Measurements from ENCODE around the gene COQ3. TPM values are rescaled to one million over a fixed set of nuclear protein-coding genes. Genes with fewer than 3 reads are reported as not detected.

The COQ3 gene
- total and polyA plus RNA-seq, 9 donors = 3.0 to 10.0 (median 6.6) TPM

DNA sequence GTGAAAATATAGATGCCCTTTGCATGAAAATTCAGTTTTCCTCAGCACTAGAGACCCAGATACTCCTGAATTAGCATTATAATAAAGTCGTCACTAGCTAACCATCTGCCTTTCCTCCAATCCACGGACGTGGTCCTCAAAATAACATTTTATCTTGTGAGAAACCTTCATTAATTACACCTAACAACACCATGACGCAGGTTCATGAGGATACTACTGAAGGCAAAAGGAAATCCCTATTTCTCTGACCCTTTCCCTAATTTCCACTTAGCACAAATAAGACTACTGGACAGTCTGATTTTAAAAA lies 32.4 kb upstream of the COQ3 start:
- TF ChIP-seq POLR2A (IDR thresholded peaks at IDR 0.05) (no peak), EP300 (IDR thresholded peaks at IDR 0.05) (no peak)
- TF ChIP-seq, protein P1, sequence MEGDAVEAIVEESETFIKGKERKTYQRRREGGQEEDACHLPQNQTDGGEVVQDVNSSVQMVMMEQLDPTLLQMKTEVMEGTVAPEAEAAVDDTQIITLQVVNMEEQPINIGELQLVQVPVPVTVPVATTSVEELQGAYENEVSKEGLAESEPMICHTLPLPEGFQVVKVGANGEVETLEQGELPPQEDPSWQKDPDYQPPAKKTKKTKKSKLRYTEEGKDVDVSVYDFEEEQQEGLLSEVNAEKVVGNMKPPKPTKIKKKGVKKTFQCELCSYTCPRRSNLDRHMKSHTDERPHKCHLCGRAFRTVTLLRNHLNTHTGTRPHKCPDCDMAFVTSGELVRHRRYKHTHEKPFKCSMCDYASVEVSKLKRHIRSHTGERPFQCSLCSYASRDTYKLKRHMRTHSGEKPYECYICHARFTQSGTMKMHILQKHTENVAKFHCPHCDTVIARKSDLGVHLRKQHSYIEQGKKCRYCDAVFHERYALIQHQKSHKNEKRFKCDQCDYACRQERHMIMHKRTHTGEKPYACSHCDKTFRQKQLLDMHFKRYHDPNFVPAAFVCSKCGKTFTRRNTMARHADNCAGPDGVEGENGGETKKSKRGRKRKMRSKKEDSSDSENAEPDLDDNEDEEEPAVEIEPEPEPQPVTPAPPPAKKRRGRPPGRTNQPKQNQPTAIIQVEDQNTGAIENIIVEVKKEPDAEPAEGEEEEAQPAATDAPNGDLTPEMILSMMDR (IDR thresholded peaks at IDR 0.05) = no peak
- 11 to 18% (median 12%) methylated on average over 4 of the region's 4 CpGs for WGBS, 3 donors
- intact Hi-C loops (cut with DNase I) = no loop called here

DNA sequence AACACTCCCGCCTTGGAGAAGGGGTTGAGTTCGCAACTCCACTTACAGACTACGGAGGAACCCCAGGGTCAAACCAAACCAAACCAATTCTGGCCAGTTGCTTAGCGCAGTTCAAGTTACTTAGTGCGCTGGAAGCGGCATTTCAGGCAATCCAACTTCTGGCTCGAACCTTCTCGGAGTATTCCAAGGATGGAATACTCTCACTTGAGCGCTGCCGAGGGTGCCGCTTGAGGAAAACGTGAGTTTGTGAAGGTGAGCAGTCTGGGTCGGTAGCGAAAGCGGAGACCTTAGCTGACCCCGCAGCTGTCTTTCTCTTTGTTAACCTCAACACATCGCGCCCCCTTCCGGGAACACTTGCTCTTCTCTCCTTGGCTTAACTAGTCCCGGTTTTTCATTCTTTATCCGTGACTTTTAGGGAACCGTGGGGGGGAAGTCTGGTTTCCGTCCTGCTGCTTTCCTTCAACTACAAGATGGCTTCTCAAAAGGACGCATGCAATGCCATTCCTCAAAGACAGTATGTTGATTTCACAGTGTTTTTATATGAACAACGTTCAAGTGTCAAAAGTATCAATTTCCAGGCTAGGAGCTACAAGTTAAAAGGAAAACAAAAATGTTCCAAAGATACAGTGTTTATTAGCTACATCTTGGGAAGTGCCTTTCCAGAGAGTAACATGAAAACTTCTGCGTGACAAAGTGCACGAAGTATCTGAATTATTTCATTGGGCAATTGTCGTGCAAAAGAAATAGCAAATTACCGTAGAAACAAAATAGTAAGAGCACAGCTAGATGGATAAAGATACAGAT lies 31.9 kb upstream of the COQ3 start:
- WGBS, 3 donors = 1% methylated on average over 29 of the region's 29 CpGs
- Histone ChIP-seq H3K27ac (peak overlapping the region; percentile 93 to 98), H3K36me3 (no peaks in the 10 kb centered on the region), H3K4me1 (ENCODE audit: insufficient read depth) (peaks cover 12% of the 10 kb centered on the region), H3K4me3 (peak overlapping the region; percentile 69), H3K9me3 (no peaks in the 10 kb centered on the region), H3K27me3 (no peaks in the 10 kb centered on the region)
- DNase-seq = peak; percentile 84 to 88 (median 85)
- TF ChIP-seq, protein P1 (IDR thresholded peaks at IDR 0.05) = no peak
- TF ChIP-seq EP300 (IDR thresholded peaks at IDR 0.05) (no peak), POLR2A (IDR thresholded peaks at IDR 0.05) (no peak)
- intact Hi-C loops (cut with DNase I) = no loop called here

More for the DNA sequence above, 32.4 kb upstream of the COQ3 start:
- Histone ChIP-seq H3K4me1 (ENCODE audit: insufficient read depth) (peaks cover 12% of the 10 kb centered on the region), H3K4me3 (peak overlapping the region; percentile 69), H3K9me3 (no peaks in the 10 kb centered on the region), H3K36me3 (no peaks in the 10 kb centered on the region), H3K27me3 (no peaks in the 10 kb centered on the region), H3K27ac (peak overlapping the region in 1 of 2 donors; percentile 98)
- DNase-seq = no peak

DNA sequence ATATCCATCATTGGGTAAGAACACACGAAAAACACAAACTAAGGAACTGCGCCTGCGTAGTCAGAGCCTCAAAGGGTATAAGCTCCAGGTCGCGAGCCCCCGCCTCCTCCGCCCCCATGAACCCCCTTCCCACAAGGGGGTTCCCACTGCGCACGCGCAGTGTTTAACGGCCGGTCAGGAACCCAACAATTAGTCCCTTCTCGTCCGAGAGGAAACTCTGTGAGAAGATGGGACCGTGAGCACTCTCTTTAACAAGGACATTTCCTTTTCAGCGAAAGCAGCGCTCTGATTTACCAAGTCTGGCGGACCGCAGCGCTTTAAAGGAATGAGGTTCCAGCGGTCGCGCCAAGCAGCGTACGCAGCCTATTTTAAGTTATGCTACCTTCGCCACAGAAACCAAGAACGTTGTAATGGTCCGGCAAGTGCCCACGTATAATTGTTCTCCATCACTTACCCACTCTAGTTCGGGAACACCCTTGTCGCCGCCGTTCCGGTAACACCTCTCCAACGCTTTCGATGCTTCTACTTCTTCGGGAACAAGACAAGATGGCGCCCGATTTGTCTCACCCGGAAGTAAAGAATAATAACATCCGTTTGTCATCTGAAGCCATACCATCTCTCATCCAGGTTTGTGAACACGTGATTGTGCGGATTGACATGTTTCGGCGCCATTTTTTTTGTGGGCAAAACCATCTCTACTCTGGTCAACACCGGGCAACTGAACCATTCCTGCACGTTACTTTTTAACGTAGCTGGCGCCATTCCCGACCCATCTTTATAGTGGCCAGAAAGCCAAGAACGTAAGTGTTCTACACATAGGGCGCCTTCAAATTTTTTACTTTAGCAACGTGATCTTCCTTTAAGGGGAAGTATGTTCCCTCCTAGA lies 31.0 kb upstream of the COQ3 start, which contains the start of gene PNISR:
Gene PNISR (minus strand): TSS at position 548 of the 886 bp plus-strand sequence. CDS start 10,649 bp downstream, outside the sequence.
- DNase-seq = peak; percentile 87 to 94 (median 89)
- no peaks in the 10 kb centered on the region for H3K9me3 ChIP-seq
- intact Hi-C loops (cut with DNase I) = no loop called here
- H3K27ac ChIP-seq = peak within 1 kb of the TSS; percentile 93 to 98
- no peaks in the 10 kb centered on the region for H3K36me3 ChIP-seq
- H3K4me1 ChIP-seq (ENCODE audit: insufficient read depth) = peaks cover 12% of the 10 kb centered on the region
- no peaks in the 10 kb centered on the region for H3K27me3 ChIP-seq
- peak; percentile 38 for TF ChIP-seq EP300 (IDR thresholded peaks at IDR 0.05)
- TF ChIP-seq POLR2A (IDR thresholded peaks at IDR 0.05) = peak; percentile 61
- TF ChIP-seq, protein P1 (IDR thresholded peaks at IDR 0.05) = no peak
- 0 to 1% (median 0%) methylated on average over 52 to 53 of the region's 53 CpGs for whole genome bisulfite sequencing, 3 donors
- H3K4me3 ChIP-seq = peak within 1 kb of the TSS; percentile 69

DNA sequence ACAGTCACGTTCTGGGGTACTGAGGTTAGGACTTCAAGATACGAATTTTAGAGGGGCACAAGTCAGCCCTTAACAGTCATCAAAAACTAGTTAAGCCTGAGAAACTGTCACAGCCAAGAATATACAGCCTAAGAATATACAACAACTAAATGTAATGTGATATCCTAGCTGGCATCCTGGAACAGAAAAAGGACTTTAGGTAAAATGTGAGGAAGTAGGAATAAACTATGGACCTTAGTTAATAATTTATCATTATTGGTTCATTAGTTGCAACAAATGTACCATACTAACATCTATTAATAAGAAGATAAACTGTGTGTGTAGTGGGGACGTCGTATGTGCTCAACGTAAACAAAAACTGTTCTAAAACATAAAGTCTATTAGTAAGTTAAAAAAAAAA lies 30.0 kb upstream of the COQ3 start:
- peaks cover 12% of the 10 kb centered on the region for H3K4me1 ChIP-seq (ENCODE audit: insufficient read depth)
- no peaks in the 10 kb centered on the region for H3K27me3 ChIP-seq
- TF ChIP-seq, protein P1 (IDR thresholded peaks at IDR 0.05) = no peak
- TF ChIP-seq POLR2A (IDR thresholded peaks at IDR 0.05) (no peak), EP300 (IDR thresholded peaks at IDR 0.05) (no peak)
- no peaks in the 10 kb centered on the region for H3K9me3 ChIP-seq
- H3K27ac ChIP-seq = no peak overlapping the region
- no peaks in the 10 kb centered on the region for H3K36me3 ChIP-seq
- intact Hi-C loops (cut with DNase I) = no loop called here
- no peak for DNase-seq
- peak overlapping the region; percentile 69 for H3K4me3 ChIP-seq
- WGBS, 3 donors = 28 to 40% (median 33%) methylated on average over 5 of the region's 5 CpGs
